Ascending aorta (tissue), 2 donors: ENCODE measurements around the gene RAD21L1. TPM values are rescaled to one million over a fixed set of nuclear protein-coding genes. Genes with fewer than 3 reads are reported as not detected.

ENCODE experiments used
- DNase-seq, 2 donors: peaks; one replicate each; pipeline ENCODE4 v3.0.0-alpha.2; 2019; ENCODE audit warnings: low spot score in 2 of 2
- H3K27ac ChIP-seq, 2 donors: fragments of 200-600 bp; sonication (generic); one replicate each; pipeline ENCODE4 v1.5.1; 2016 to 2017; ENCODE audit warnings: mild to moderate bottlenecking in 1 of 2
- H3K27me3 ChIP-seq: fragments of 200-600 bp; sonication (generic); one replicate; pipeline ENCODE4 v1.5.1; 2017
- H3K36me3 ChIP-seq, 2 donors: fragments of 200-600 bp; sonication (generic); one replicate each; pipeline ENCODE4 v1.5.1; 2016
- H3K4me1 ChIP-seq, 2 donors: fragments of 200-600 bp; sonication (generic); one replicate each; pipeline ENCODE4 v1.5.1; 2016 to 2017; ENCODE audit warnings: mild to moderate bottlenecking in 1 of 2
- H3K4me3 ChIP-seq, 2 donors: fragments of 200-600 bp; sonication (generic); one replicate each; pipeline ENCODE4 v1.5.1; 2016 to 2017; ENCODE audit warnings: mild to moderate bottlenecking in 1 of 2
- H3K9me3 ChIP-seq, 2 donors: fragments of 200-600 bp; sonication (generic); one replicate each; pipeline ENCODE4 v1.5.1; 2016
- intact Hi-C: fragments of 100-400 bp; cut with DNase I; formaldehyde crosslinking; loops from one replicate; pipeline ENCODE4 v1.15.1; 2023
- total RNA-seq: library from RNA; depleted of rRNA; stranded (reverse); fragments of >200 nt; gene quantifications from one replicate; pipeline ENCODE4 v1.1.0, GENCODE V29; 2016
- TF ChIP-seq, protein P1 (sequence below), 3 experiments: fragments of 200-600 bp in 2 of 3; fragments of 450-650 bp in 1 of 3; sonication (generic) in 2 of 3; IDR thresholded peaks; one replicate each; pipeline ENCODE4 v1.5.1; 2016 to 2019; ENCODE audit warnings: antibody characterized with exemption in 3 of 3, mild to moderate bottlenecking in 1 of 3, moderate library complexity in 1 of 3

The RAD21L1 gene
- total RNA-seq, 1 donor from 2014 or later = not detected

DNA sequence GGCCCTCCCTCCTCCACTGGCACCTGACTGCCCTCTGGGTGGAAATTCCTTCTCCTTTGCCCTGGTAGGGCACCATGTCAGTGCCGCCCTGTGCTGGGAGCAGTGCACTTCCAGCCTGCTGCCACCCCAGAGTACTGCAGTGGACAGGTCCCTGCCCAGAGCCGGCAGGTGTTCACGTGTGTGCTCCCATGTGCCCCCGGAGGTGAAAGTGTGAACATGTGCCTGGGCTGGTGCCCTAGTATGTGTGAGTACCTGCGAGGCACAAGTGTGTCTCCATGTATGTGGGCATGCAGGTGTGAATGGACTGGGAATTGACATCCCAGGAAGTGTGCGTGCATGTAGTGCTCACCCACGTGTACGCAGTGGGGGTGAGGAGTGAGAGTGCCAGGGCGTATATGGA lies 73.7 kb downstream of the RAD21L1 start:
- intact Hi-C loops = no loop called here
- Histone ChIP-seq H3K4me1 (no peaks in the 10 kb centered on the region), H3K27ac (no peak overlapping the region), H3K9me3 (no peaks in the 10 kb centered on the region), H3K36me3 (peaks cover 7 to 20% of the 10 kb centered on the region in 2 donors), H3K4me3 (no peak overlapping the region), H3K27me3 (no peaks in the 10 kb centered on the region)
- TF ChIP-seq, protein P1, sequence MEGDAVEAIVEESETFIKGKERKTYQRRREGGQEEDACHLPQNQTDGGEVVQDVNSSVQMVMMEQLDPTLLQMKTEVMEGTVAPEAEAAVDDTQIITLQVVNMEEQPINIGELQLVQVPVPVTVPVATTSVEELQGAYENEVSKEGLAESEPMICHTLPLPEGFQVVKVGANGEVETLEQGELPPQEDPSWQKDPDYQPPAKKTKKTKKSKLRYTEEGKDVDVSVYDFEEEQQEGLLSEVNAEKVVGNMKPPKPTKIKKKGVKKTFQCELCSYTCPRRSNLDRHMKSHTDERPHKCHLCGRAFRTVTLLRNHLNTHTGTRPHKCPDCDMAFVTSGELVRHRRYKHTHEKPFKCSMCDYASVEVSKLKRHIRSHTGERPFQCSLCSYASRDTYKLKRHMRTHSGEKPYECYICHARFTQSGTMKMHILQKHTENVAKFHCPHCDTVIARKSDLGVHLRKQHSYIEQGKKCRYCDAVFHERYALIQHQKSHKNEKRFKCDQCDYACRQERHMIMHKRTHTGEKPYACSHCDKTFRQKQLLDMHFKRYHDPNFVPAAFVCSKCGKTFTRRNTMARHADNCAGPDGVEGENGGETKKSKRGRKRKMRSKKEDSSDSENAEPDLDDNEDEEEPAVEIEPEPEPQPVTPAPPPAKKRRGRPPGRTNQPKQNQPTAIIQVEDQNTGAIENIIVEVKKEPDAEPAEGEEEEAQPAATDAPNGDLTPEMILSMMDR (IDR thresholded peaks at IDR 0.05) = no peak
- DNase-seq = no peak

- DNase-seq = no peak
- intact Hi-C loops = no loop called here
Measured at GRCh38 chr20:1300083-1300840, 74.4 kb downstream of the RAD21L1 start.

DNA sequence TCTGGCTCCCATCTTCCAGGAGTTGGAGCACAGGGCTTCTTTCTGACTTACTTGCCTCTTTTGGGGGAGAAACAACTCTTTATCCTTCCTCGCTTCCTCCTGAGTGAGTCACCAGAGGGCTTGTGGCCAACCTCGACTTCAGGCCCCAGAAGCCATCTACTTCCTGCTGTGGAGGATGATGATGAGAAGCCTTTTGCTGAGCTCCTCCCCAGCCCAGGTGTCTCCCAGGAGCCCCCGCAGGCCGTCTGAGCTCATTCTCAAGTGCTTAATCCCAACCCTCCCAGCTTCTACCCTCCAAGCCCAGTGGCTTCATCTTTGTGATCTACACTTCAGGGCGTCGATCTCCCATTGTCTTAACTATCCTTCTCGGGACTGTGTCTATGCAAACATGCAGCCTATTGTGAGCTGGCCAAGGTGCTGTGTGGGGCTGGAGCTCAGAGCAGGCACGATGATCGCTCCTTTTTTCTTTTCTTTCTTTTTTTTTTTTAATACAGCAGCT lies 75.2 kb downstream of the RAD21L1 start:
- Histone ChIP-seq H3K9me3 (no peaks in the 10 kb centered on the region), H3K36me3 (peaks cover 17 to 36% of the 10 kb centered on the region in 2 donors), H3K4me1 (no peaks in the 10 kb centered on the region), H3K4me3 (no peak overlapping the region), H3K27ac (no peak overlapping the region), H3K27me3 (no peaks in the 10 kb centered on the region)
- intact Hi-C loops = no loop called here
- DNase-seq = no peak
- TF ChIP-seq, protein P1 (IDR thresholded peaks at IDR 0.05) = no peak

More at GRCh38 chr20:1300083-1300840, 74.4 kb downstream of the RAD21L1 start:
- Histone ChIP-seq H3K27ac (no peak overlapping the region), H3K4me1 (no peaks in the 10 kb centered on the region), H3K9me3 (no peaks in the 10 kb centered on the region), H3K4me3 (no peak overlapping the region), H3K27me3 (no peaks in the 10 kb centered on the region), H3K36me3 (peaks cover 10 to 28% of the 10 kb centered on the region in 2 donors)
- TF ChIP-seq, protein P1 (IDR thresholded peaks at IDR 0.05) = no peak

GRCh38 chr20:1302685-1303541 lies 77.1 kb downstream of the RAD21L1 start:
- H3K4me1 ChIP-seq = no peaks in the 10 kb centered on the region
- TF ChIP-seq, protein P1 (IDR thresholded peaks at IDR 0.05) = no peak
- H3K27me3 ChIP-seq = no peaks in the 10 kb centered on the region
- no peak overlapping the region for H3K27ac ChIP-seq
- peaks cover 21 to 34% of the 10 kb centered on the region in 2 donors for H3K36me3 ChIP-seq
- intact Hi-C loops = no loop called here
- DNase-seq = no peak
- H3K4me3 ChIP-seq = no peak overlapping the region
- H3K9me3 ChIP-seq = no peaks in the 10 kb centered on the region

DNA sequence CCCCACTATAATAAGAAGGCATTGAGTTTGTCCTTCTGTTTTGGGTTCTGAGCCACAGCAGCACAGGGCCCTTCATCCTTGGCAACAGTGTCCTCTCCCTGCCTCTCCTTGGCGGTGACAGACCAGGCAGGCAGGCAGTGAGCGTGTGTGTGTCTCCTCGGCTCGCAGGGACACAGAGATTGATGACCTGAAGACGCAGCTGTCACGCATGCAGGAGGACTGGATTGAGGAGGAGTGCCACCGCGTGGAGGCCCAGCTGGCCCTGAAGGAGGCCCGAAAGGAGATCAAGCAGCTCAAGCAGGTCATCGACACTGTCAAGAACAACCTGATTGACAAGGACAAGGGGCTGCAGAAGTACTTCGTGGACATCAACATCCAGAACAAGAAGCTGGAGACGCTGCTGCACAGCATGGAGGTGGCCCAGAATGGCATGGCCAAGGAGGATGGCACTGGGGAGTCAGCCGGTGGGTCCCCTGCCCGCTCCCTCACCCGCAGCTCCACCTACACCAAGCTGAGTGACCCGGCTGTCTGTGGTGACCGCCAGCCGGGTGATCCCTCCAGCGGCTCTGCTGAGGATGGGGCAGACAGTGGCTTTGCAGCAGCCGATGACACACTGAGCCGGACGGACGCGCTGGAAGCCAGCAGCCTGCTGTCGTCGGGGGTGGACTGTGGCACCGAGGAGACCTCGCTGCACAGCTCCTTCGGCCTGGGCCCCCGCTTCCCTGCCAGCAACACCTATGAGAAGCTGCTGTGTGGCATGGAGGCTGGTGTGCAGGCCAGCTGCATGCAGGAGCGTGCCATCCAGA lies 79.1 kb downstream of the RAD21L1 start:
- H3K9me3 ChIP-seq = no peaks in the 10 kb centered on the region
- H3K27ac ChIP-seq = no peak overlapping the region
- H3K36me3 ChIP-seq = peaks cover 18 to 30% of the 10 kb centered on the region in 2 donors
- TF ChIP-seq, protein P1 (IDR thresholded peaks at IDR 0.05) = no peak
- no peaks in the 10 kb centered on the region for H3K27me3 ChIP-seq
- H3K4me1 ChIP-seq = no peaks in the 10 kb centered on the region
- intact Hi-C loops = loop anchor here (2.0 kb wide), 1 partner anchor 124 kb away; no protein-coding TSS in a partner anchor
- DNase-seq = no peak
- H3K4me3 ChIP-seq = no peak overlapping the region
